ENCODE data around the gene WEE1. TPM values are rescaled to one million over a fixed set of nuclear protein-coding genes. Genes with fewer than 3 reads are reported as not detected.
A peak's percentile ranks its signal among the peaks of the same experiment; 100 is the strongest.

WEE1 gene
- total and polyA plus RNA-seq, 10 of the 15 experiments (the other 5 are each of a cell fraction or from before 2014, with no cell fraction given), result 13.8 to 69.5 (median 45.4) TPM

GRCh38 chr11:9573775-9574621, 528 bp downstream of the WEE1 start (continued):
- TF ChIP-seq RELB (IDR thresholded peaks at IDR 0.05; ENCODE audit: low read depth) (no peak), NR2F1 (conservative IDR thresholded peaks at IDR 0.05) (no peak), HCFC1 (IDR thresholded peaks at IDR 0.05; ENCODE audit: low read length) (no peak), ZNF622 (IDR thresholded peaks at IDR 0.05) (no peak), ZNF687 (IDR thresholded peaks at IDR 0.05) (peak; percentile 48), ATF2 (IDR thresholded peaks at IDR 0.05; ENCODE audit: low read length) (no peak), YBX1 (IDR thresholded peaks at IDR 0.05) (no peak), DPF2 (IDR thresholded peaks at IDR 0.05) (peak; percentile 49; the same call in 1 of the 2 replicates), ZNF274 (IDR thresholded peaks at IDR 0.05; ENCODE audit: insufficient read depth, insufficient read length) (no peak), USF1 (IDR thresholded peaks at IDR 0.05; ENCODE audit: borderline replicate concordance, extremely low read length, insufficient read depth, low read depth, low read length) (no peak), E4F1 (IDR thresholded peaks at IDR 0.05; ENCODE audit: borderline replicate concordance, partially characterized antibody) (no peak), SUZ12 (IDR thresholded peaks at IDR 0.05; ENCODE audit: unreplicated experiment) (no peak), CBX5 (IDR thresholded peaks at IDR 0.05; ENCODE audit: low read depth) (no peak), TBL1XR1 (IDR thresholded peaks at IDR 0.05; ENCODE audit: low read depth, low read length) (no peak), ZNF207 (IDR thresholded peaks at IDR 0.05; ENCODE audit: borderline replicate concordance) (no peak), SREBF2 (IDR thresholded peaks at IDR 0.05; ENCODE audit: low read length) (no peak), ZNF384 (IDR thresholded peaks at IDR 0.05; ENCODE audit: borderline replicate concordance, low read depth, low read length) (no peak), EP300 (IDR thresholded peaks at IDR 0.05; ENCODE audit: borderline replicate concordance in 1 of 2, control insufficient read depth in 1 of 2, low read depth in 2 of 2, low read length in 2 of 2) (no peak), JUNB (IDR thresholded peaks at IDR 0.05) (no peak), POLR2A (IDR thresholded peaks at IDR 0.05; ENCODE audit: low read depth, low read length) (peak; percentile 16; the same call in 1 of the 2 replicates)

Data from GM12878 (cell line).